ENCODE measurements around the gene PPAN.

DNA sequence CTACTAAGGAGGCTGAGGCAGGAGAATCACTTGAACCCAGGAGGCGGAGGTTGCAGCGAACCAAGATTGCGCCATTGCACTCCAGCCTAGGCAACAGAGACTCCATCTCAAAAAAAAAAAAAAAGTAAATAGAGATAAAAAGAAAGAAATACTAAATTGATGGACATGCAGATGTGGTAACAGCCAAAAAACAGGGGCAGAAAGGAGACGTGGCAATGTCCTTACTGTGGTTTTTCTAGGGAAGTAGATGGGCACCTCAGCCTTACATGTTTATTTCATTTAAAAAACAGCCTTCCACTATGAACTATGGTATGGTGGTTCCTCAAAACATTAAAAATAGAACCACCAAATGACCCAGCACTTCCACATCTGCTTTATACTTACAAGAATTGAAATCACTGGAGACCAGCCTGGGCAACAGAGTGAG is 20.1 kb downstream of the PPAN start:
- TF ChIP-seq POLR2A (IDR thresholded peaks at IDR 0.05) (no peak), CTCF (IDR thresholded peaks at IDR 0.05) (no peak)
